Measurements from ENCODE around the gene MS4A14. TPM values are rescaled to one million over a fixed set of nuclear protein-coding genes. Genes with fewer than 3 reads are reported as not detected.
"Not testable (repeated sequence)": the region's sequence is repeated elsewhere in the genome, so short reads cannot be mapped to it uniquely, and the experiment has no call there.

Gene MS4A14
- total RNA-seq, 4 donors from 2014 or later, result 1.2 to 3.4 (median 2.7) TPM; not detected in 1

- H3K4me3 ChIP-seq, result no peak overlapping the region
- H3K27ac ChIP-seq, result no peak overlapping the region
- intact Hi-C loops (cut with DNase I; ENCODE audit: low total_unique reads), result no loop called here
- no peaks in the 10 kb centered on the region for H3K9me3 ChIP-seq
- H3K36me3 ChIP-seq, result no peaks in the 10 kb centered on the region
- WGBS, 2 donors (ENCODE audit: low coverage in 1 of 2), result 18 to 24% methylated on average over 2 of the region's 2 CpGs
- TF ChIP-seq POLR2A (IDR thresholded peaks at IDR 0.05), result no peak
- no peak for TF ChIP-seq POLR2AphosphoS5 (IDR thresholded peaks at IDR 0.05)
- no peak for TF ChIP-seq EP300 (IDR thresholded peaks at IDR 0.05; ENCODE audit: low read depth)
- TF ChIP-seq, protein P1, sequence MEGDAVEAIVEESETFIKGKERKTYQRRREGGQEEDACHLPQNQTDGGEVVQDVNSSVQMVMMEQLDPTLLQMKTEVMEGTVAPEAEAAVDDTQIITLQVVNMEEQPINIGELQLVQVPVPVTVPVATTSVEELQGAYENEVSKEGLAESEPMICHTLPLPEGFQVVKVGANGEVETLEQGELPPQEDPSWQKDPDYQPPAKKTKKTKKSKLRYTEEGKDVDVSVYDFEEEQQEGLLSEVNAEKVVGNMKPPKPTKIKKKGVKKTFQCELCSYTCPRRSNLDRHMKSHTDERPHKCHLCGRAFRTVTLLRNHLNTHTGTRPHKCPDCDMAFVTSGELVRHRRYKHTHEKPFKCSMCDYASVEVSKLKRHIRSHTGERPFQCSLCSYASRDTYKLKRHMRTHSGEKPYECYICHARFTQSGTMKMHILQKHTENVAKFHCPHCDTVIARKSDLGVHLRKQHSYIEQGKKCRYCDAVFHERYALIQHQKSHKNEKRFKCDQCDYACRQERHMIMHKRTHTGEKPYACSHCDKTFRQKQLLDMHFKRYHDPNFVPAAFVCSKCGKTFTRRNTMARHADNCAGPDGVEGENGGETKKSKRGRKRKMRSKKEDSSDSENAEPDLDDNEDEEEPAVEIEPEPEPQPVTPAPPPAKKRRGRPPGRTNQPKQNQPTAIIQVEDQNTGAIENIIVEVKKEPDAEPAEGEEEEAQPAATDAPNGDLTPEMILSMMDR (IDR thresholded peaks at IDR 0.05), result no peak
- in situ Hi-C loops (cut with MboI; ENCODE audit: low pct_ligation_motif_present in 1 of 4, low pct_unique_long_range_greater_than_20kb in 1 of 4, low sequenced_read_pairs in 3 of 4), result loop anchor here in 1 of 4 donors (25.0 kb wide), 1 partner anchor 280 kb away; no protein-coding TSS in a partner anchor
- no peaks in the 10 kb centered on the region for H3K27me3 ChIP-seq
- no peaks in the 10 kb centered on the region for H3K4me1 ChIP-seq
- DNase-seq, result no peak
These were observed 38.5 kb upstream of the MS4A14 start for GRCh38 chr11:60357771-60358170.

GRCh38 chr11:60360621-60361020, 35.6 kb upstream of the MS4A14 start:
- no peak for DNase-seq
- TF ChIP-seq POLR2A (IDR thresholded peaks at IDR 0.05), result no peak
- Histone ChIP-seq H3K36me3 (no peaks in the 10 kb centered on the region), H3K4me1 (no peaks in the 10 kb centered on the region), H3K27ac (no peak overlapping the region), H3K4me3 (no peak overlapping the region), H3K9me3 (no peaks in the 10 kb centered on the region), H3K27me3 (no peaks in the 10 kb centered on the region)
- in situ Hi-C loops (cut with MboI; ENCODE audit: low pct_ligation_motif_present in 1 of 4, low pct_unique_long_range_greater_than_20kb in 1 of 4, low sequenced_read_pairs in 3 of 4) (loop anchor here (10.0 to 25.0 kb wide), 3 partner anchors 124 to 277 kb away; no protein-coding TSS in a partner anchor), intact Hi-C loops (cut with DNase I; ENCODE audit: low total_unique reads) (no loop called here)
- 73% methylated on average over 4 of the region's 4 CpGs; no CpG with 5 or more reads in 1 of the 2 donors for WGBS, 2 donors (ENCODE audit: low coverage in 1 of 2)

GRCh38 chr11:60362241-60362640, 34.0 kb upstream of the MS4A14 start:
- Histone ChIP-seq H3K36me3 (no peaks in the 10 kb centered on the region), H3K4me3 (no peak overlapping the region), H3K27me3 (no peaks in the 10 kb centered on the region), H3K27ac (no peak overlapping the region), H3K4me1 (no peaks in the 10 kb centered on the region), H3K9me3 (no peaks in the 10 kb centered on the region)
- intact Hi-C loops (cut with DNase I; ENCODE audit: low total_unique reads) (no loop called here), in situ Hi-C loops (cut with MboI; ENCODE audit: low pct_ligation_motif_present in 1 of 4, low pct_unique_long_range_greater_than_20kb in 1 of 4, low sequenced_read_pairs in 3 of 4) (loop anchor here (10.0 to 25.0 kb wide), 3 partner anchors 123 to 275 kb away; no protein-coding TSS in a partner anchor)
- no peak for DNase-seq
- TF ChIP-seq POLR2AphosphoS5 (IDR thresholded peaks at IDR 0.05) (no peak), POLR2A (IDR thresholded peaks at IDR 0.05) (no peak), EP300 (IDR thresholded peaks at IDR 0.05; ENCODE audit: low read depth) (no peak)
- TF ChIP-seq, protein P1 (IDR thresholded peaks at IDR 0.05), result no peak
- WGBS, 2 donors (ENCODE audit: low coverage in 1 of 2), result 16 to 18% methylated on average over 1 of the region's 1 CpG

- Histone ChIP-seq H3K36me3 (no peaks in the 10 kb centered on the region), H3K4me1 (no peaks in the 10 kb centered on the region), H3K27ac (peak overlapping the region in 1 of 4 donors; percentile 22), H3K4me3 (no peak overlapping the region), H3K9me3 (no peaks in the 10 kb centered on the region), H3K27me3 (no peaks in the 10 kb centered on the region)
- intact Hi-C loops (cut with DNase I; ENCODE audit: low total_unique reads), result no loop called here
- 26 to 45% methylated on average over 3 to 7 of the region's 7 CpGs for WGBS, 2 donors (ENCODE audit: low coverage in 1 of 2)
- no peak for TF ChIP-seq POLR2AphosphoS5 (IDR thresholded peaks at IDR 0.05)
- TF ChIP-seq, protein P1 (IDR thresholded peaks at IDR 0.05), result peak; percentile 64 to 80 (median 72)
- TF ChIP-seq POLR2A (IDR thresholded peaks at IDR 0.05), result no peak
- TF ChIP-seq EP300 (IDR thresholded peaks at IDR 0.05; ENCODE audit: low read depth), result no peak
- in situ Hi-C loops (cut with MboI; ENCODE audit: low pct_ligation_motif_present in 1 of 4, low pct_unique_long_range_greater_than_20kb in 1 of 4, low sequenced_read_pairs in 3 of 4), result loop anchor here (10.0 to 25.0 kb wide), 3 partner anchors 121 to 273 kb away; no protein-coding TSS in a partner anchor
- DNase-seq, result peak; percentile 76
These were observed 32.5 kb upstream of the MS4A14 start for GRCh38 chr11:60363542-60364470.

GRCh38 chr11:60366262-60366904, 29.9 kb upstream of the MS4A14 start:
- H3K4me1 ChIP-seq, result peaks cover 0 to 14% (median 2%) of the 10 kb centered on the region in 4 donors
- H3K27me3 ChIP-seq; H3K36me3 ChIP-seq; DNase-seq; H3K9me3 ChIP-seq; H3K27ac ChIP-seq; intact Hi-C loops (cut with DNase I; ENCODE audit: low total_unique reads); H3K4me3 ChIP-seq: not testable (repeated sequence)
- in situ Hi-C loops (cut with MboI; ENCODE audit: low pct_ligation_motif_present in 1 of 4, low pct_unique_long_range_greater_than_20kb in 1 of 4, low sequenced_read_pairs in 3 of 4), result loop anchor here (5.0 to 25.0 kb wide), 4 partner anchors 118 to 271 kb away; no protein-coding TSS in a partner anchor
- WGBS, 2 donors (ENCODE audit: low coverage in 1 of 2), result 88 to 89% methylated on average over 15 of the region's 15 CpGs
